HCT116 (cell line): ENCODE data around the gene TSPEAR. TPM values are rescaled to one million over a fixed set of nuclear protein-coding genes. Genes with fewer than 3 reads are reported as not detected.

Source experiments
- ATAC-seq: fragments of 200-7000 bp; cut with Tn5 transposase; 2 replicates; pipeline ENCODE4 v1.9.1; 2020; ENCODE audit warnings: mild to moderate bottlenecking, moderate library complexity
- BruUV-seq: library from RNA; stranded (reverse); fragments of 400-500 nt; replicated peaks from 2 replicates; lab custom pipeline; 2021; lab: Mats Ljungman, UMichigan
- CTCF ChIA-PET: fragments of 300-600 bp; sonication (Branson Sonifier 250); formaldehyde crosslinking; loops from one replicate; lab custom pipeline; 2021; ENCODE audit warnings: antibody characterized with exemption; lab: Charles Lee
- POLR2A ChIA-PET: fragments of 300-600, 350-600 bp; sonication (Branson Sonifier 250); formaldehyde crosslinking; loops from one replicate; lab custom pipeline; 2021; ENCODE audit warnings: antibody characterized with exemption; lab: Charles Lee
- RAD21 ChIA-PET, 2 experiments: fragments of 300-600 bp; sonication (Branson Sonifier 250); formaldehyde crosslinking; loops; one replicate each; lab custom pipeline; 2023; ENCODE audit warnings: low total read pairs in 2 of 2; ENCODE audit not compliant: uncharacterized antibody in 2 of 2, unreplicated experiment in 2 of 2, low non-redundant PET in 1 of 2; lab: Charles Lee
- DNase-seq: peaks from one replicate; pipeline ENCODE4 v3.0.0-alpha.2; 2010; ENCODE audit warnings: low read depth, low spot score
- H2AFZ ChIP-seq: fragments of 200-600 bp; shearing (Covaris generic), sonication (generic); 2 replicates; pipeline ENCODE4 v1.6.1; 2017; ENCODE audit warnings: low read depth, mixed run types, mixed read lengths, antibody characterized with exemption, low read length; ENCODE audit not compliant: poor library complexity, severe bottlenecking
- H3K27ac ChIP-seq: 2 replicates; pipeline ENCODE4 v1.5.1; 2012; ENCODE audit warnings: low read depth, low read length
- H3K27me3 ChIP-seq: fragments of 200-600 bp; sonication (generic); 2 replicates; pipeline ENCODE4 v1.6.1; 2016; ENCODE audit warnings: mixed run types, low read length, mixed read lengths; ENCODE audit not compliant: insufficient read depth
- H3K36me3 ChIP-seq, 2 experiments: fragments of 200-500 bp in 1 of 2; fragments of 200-600 bp in 1 of 2; sonication (Bioruptor generic) in 1 of 2; sonication (generic) in 1 of 2; 2 replicates each; pipeline versions ENCODE4 v1.5.1 to v1.6.1; 2014 to 2016; ENCODE audit warnings: low read length in 2 of 2, inconsistent platforms in 1 of 2, mixed read lengths in 1 of 2, mixed run types in 1 of 2; ENCODE audit not compliant: insufficient read depth in 2 of 2, control insufficient read depth in 1 of 2
- H3K4me1 ChIP-seq, 2 experiments: fragments of 200-600 bp in 1 of 2; sonication (generic) in 1 of 2; 2 replicates each; pipeline versions ENCODE4 v1.5.1 to v1.6.1; 2012 to 2017; ENCODE audit warnings: low read length in 2 of 2, inconsistent platforms in 1 of 2, mild to moderate bottlenecking in 1 of 2, mixed read lengths in 1 of 2, mixed run types in 1 of 2, moderate library complexity in 1 of 2; ENCODE audit not compliant: insufficient read depth in 2 of 2, control insufficient read depth in 1 of 2
- H3K4me2 ChIP-seq: fragments of 200-600 bp; sonication (generic); 2 replicates; pipeline ENCODE4 v1.6.1; 2017; ENCODE audit warnings: mixed run types, low read length, mixed read lengths
- H3K4me3 ChIP-seq, 2 experiments: fragments of 200-600 bp in 1 of 2; sonication (generic) in 1 of 2; replicated peaks in 1 of 2; 2 replicates each; pipeline ENCODE4 v1.5.1; 2011 to 2016; ENCODE audit warnings: low read length in 2 of 2, control low read depth in 1 of 2, low read depth in 1 of 2, mild to moderate bottlenecking in 1 of 2, mixed read lengths in 1 of 2, mixed run types in 1 of 2
- H3K79me2 ChIP-seq: fragments of 200-600 bp; sonication (generic); 2 replicates; pipeline ENCODE4 v1.6.1; 2017; ENCODE audit warnings: mild to moderate bottlenecking, mixed run types, low read length, moderate library complexity, mixed read lengths; ENCODE audit not compliant: insufficient read depth
- H3K9ac ChIP-seq: fragments of 200-600 bp; sonication (generic); 2 replicates; pipeline ENCODE4 v1.6.1; 2016; ENCODE audit warnings: low read length, mixed read lengths
- H3K9me2 ChIP-seq: fragments of 200-600 bp; sonication (generic), shearing (Covaris generic); 2 replicates; pipeline ENCODE4 v1.6.1; 2017; ENCODE audit warnings: mixed run types, mild to moderate bottlenecking, moderate library complexity; ENCODE audit not compliant: insufficient read depth
- H3K9me3 ChIP-seq, 2 experiments: fragments of 200-500 bp in 1 of 2; fragments of 200-600 bp in 1 of 2; sonication (Bioruptor generic) in 1 of 2; sonication (generic) in 1 of 2; 2 replicates each; pipeline ENCODE4 v1.6.1; 2014 to 2017; ENCODE audit warnings: low read length in 2 of 2, mixed read lengths in 2 of 2, inconsistent platforms in 1 of 2, low read depth in 1 of 2, mild to moderate bottlenecking in 1 of 2, mixed run types in 1 of 2, moderate library complexity in 1 of 2; ENCODE audit not compliant: control insufficient read depth in 1 of 2, insufficient read depth in 1 of 2
- H4K20me1 ChIP-seq: fragments of 200-600 bp; sonication (generic), shearing (Covaris generic); 2 replicates; pipeline ENCODE4 v1.6.1; 2017; ENCODE audit warnings: mixed run types, mild to moderate bottlenecking, moderate library complexity; ENCODE audit not compliant: insufficient read depth
- CBX3 ChIP-seq: IDR thresholded peaks from 2 replicates; pipeline ENCODE4 v1.6.1; 2012; ENCODE audit warnings: low read depth
- CEBPB ChIP-seq: IDR thresholded peaks from 2 replicates; pipeline ENCODE4 v1.6.1; 2012; ENCODE audit warnings: low read depth
- EGR1 ChIP-seq: IDR thresholded peaks from 2 replicates; pipeline ENCODE4 v1.6.1; 2012; ENCODE audit warnings: low read depth
- ELF1 ChIP-seq: IDR thresholded peaks from 2 replicates; pipeline ENCODE4 v1.6.1; 2012; ENCODE audit warnings: low read depth, borderline replicate concordance
- EZH2 ChIP-seq: fragments of 200-600 bp; sonication (generic); IDR thresholded peaks from 2 replicates; pipeline ENCODE4 v1.6.1; 2017; ENCODE audit warnings: antibody characterized with exemption, mixed run types
- EZH2phosphoT487 ChIP-seq: fragments of 200-600 bp; IDR thresholded peaks from 2 replicates; pipeline ENCODE4 v1.6.1; 2018; ENCODE audit warnings: antibody characterized with exemption, borderline replicate concordance
- JUND ChIP-seq: IDR thresholded peaks from 2 replicates; pipeline ENCODE4 v1.6.1; 2012
- POLR2A ChIP-seq: IDR thresholded peaks from 2 replicates; pipeline ENCODE4 v1.7.0; 2011; ENCODE audit warnings: borderline replicate concordance; ENCODE audit not compliant: insufficient read depth, insufficient read length; ENCODE audit errors: extremely low read depth
- RAD21 ChIP-seq: IDR thresholded peaks from 2 replicates; pipeline ENCODE4 v1.6.1; 2012; ENCODE audit warnings: low read depth, mild to moderate bottlenecking
- SIN3A ChIP-seq: IDR thresholded peaks from 2 replicates; pipeline ENCODE4 v1.6.1; 2012; ENCODE audit warnings: low read depth
- SP1 ChIP-seq: IDR thresholded peaks from 2 replicates; pipeline ENCODE4 v1.6.1; 2012; ENCODE audit warnings: low read depth
- SRF ChIP-seq: IDR thresholded peaks from 2 replicates; pipeline ENCODE4 v1.6.1; 2012; ENCODE audit warnings: low read depth
- TCF7L2 ChIP-seq: IDR thresholded peaks from 2 replicates; pipeline ENCODE4 v1.7.0; 2011; ENCODE audit warnings: borderline replicate concordance, inconsistent platforms; ENCODE audit not compliant: insufficient read depth, insufficient read length; ENCODE audit errors: extremely low read depth
- YY1 ChIP-seq: IDR thresholded peaks from 2 replicates; pipeline ENCODE4 v1.6.1; 2011; ENCODE audit warnings: low read length, low read depth, moderate library complexity, mild to moderate bottlenecking; ENCODE audit not compliant: insufficient replicate concordance; ENCODE audit errors: extremely low read depth
- ZFX ChIP-seq: fragments of 450-650 bp; IDR thresholded peaks from 2 replicates; pipeline ENCODE4 v1.6.1; 2017
- ZNF274 ChIP-seq: fragments of 200-500 bp; sonication (Bioruptor generic); IDR thresholded peaks from 2 replicates; pipeline ENCODE4 v1.6.1; 2014; ENCODE audit warnings: mild to moderate bottlenecking, low read depth, low read length, inconsistent platforms
- intact Hi-C: fragments of 100-400 bp; cut with micrococcal nuclease; formaldehyde crosslinking; loops from 2 replicates; pipeline ENCODE4 v1.10.0; 2022
- total RNA-seq: library from RNA; stranded (reverse); gene quantifications from one replicate; pipeline ENCODE4 v1.2.1, GENCODE V29; 2021; ENCODE audit not compliant: unreplicated experiment
- TF ChIP-seq, protein P1 (sequence below), 3 experiments: fragments of 200-600 bp in 1 of 3; sonication (generic) in 1 of 3; IDR thresholded peaks in 2 of 3; conservative IDR thresholded peaks in 1 of 3; 2 replicates each; pipeline ENCODE4 v1.5.1; 2012 to 2017; ENCODE audit warnings: low read depth in 2 of 3, low read length in 2 of 3, antibody characterized with exemption in 1 of 3, borderline replicate concordance in 1 of 3, control low read depth in 1 of 3, mild to moderate bottlenecking in 1 of 3, mixed read lengths in 1 of 3, mixed run types in 1 of 3, moderate library complexity in 1 of 3; ENCODE audit not compliant: insufficient read depth in 1 of 3
- TF ChIP-seq, protein P2 (sequence below): IDR thresholded peaks from 2 replicates; pipeline ENCODE4 v1.6.1; 2012
- TF ChIP-seq, protein P3 (sequence below): IDR thresholded peaks from 2 replicates; pipeline ENCODE4 v1.6.1; 2012
- TF ChIP-seq, protein P4 (sequence below): IDR thresholded peaks from 2 replicates; pipeline ENCODE4 v1.6.1; 2011; ENCODE audit warnings: mild to moderate bottlenecking, low read length, moderate library complexity; ENCODE audit not compliant: insufficient replicate concordance; ENCODE audit errors: extremely low read depth

TSPEAR gene
- total RNA-seq, 1 experiment from 2014 or later, result not detected

DNA sequence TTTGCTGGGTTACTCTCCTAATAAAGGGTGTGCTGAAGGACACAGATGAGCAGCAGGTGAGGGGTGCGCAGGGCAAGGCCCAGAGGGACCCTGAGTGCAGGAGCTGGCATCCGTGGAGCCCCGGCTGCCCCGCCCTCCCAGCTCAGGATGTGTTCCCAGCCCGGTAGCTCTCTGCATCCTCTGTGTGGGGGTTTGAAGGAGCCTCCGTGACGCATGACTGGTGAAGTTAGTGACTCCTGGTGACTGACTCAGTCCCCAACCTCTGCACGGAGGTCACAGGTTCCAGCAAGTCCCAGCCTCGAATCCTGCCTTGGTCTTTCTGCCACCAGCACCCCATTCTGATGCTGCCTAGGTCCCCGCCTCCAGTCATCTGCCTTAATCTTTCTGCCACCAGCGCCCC is 21.6 kb upstream of the TSPEAR start:
- Histone ChIP-seq H4K20me1 (no peaks in the 10 kb centered on the region), H3K27ac (no peak overlapping the region), H3K27me3 (no peaks in the 10 kb centered on the region), H3K4me3 (no peak overlapping the region), H3K4me1 (no peaks in the 10 kb centered on the region), H3K9me2 (no peaks in the 10 kb centered on the region), H3K4me2 (no peak overlapping the region), H3K9ac (no peak overlapping the region), H2AFZ (no peak overlapping the region), H3K9me3 (no peaks in the 10 kb centered on the region), H3K36me3 (no peaks in the 10 kb centered on the region), H3K79me2 (no peaks in the 10 kb centered on the region)
- no TSS peak for BruUV-seq
- CTCF ChIA-PET, result no interaction called here
- no peak for DNase-seq
- TF ChIP-seq ZFX (no peak), ELF1 (no peak), YY1 (no peak), POLR2A (no peak), TCF7L2 (no peak), CBX3 (no peak), EGR1 (no peak), SIN3A (no peak), EZH2phosphoT487 (no peak), JUND (no peak), EZH2 (no peak), CEBPB (no peak), RAD21 (no peak), SRF (no peak), ZNF274 (no peak), SP1 (no peak)
- TF ChIP-seq, protein P1, sequence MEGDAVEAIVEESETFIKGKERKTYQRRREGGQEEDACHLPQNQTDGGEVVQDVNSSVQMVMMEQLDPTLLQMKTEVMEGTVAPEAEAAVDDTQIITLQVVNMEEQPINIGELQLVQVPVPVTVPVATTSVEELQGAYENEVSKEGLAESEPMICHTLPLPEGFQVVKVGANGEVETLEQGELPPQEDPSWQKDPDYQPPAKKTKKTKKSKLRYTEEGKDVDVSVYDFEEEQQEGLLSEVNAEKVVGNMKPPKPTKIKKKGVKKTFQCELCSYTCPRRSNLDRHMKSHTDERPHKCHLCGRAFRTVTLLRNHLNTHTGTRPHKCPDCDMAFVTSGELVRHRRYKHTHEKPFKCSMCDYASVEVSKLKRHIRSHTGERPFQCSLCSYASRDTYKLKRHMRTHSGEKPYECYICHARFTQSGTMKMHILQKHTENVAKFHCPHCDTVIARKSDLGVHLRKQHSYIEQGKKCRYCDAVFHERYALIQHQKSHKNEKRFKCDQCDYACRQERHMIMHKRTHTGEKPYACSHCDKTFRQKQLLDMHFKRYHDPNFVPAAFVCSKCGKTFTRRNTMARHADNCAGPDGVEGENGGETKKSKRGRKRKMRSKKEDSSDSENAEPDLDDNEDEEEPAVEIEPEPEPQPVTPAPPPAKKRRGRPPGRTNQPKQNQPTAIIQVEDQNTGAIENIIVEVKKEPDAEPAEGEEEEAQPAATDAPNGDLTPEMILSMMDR (IDR thresholded peaks at IDR 0.05 in 2 of 3, conservative IDR thresholded peaks at IDR 0.05 in 1 of 3; ENCODE audit: borderline replicate concordance in 1 of 3, insufficient read depth in 1 of 3, low read depth in 2 of 3, low read length in 2 of 3), result no peak
- TF ChIP-seq, protein P2, sequence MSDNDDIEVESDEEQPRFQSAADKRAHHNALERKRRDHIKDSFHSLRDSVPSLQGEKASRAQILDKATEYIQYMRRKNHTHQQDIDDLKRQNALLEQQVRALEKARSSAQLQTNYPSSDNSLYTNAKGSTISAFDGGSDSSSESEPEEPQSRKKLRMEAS, result no peak
- TF ChIP-seq, protein P3, sequence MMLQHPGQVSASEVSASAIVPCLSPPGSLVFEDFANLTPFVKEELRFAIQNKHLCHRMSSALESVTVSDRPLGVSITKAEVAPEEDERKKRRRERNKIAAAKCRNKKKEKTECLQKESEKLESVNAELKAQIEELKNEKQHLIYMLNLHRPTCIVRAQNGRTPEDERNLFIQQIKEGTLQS, result no peak
- TF ChIP-seq, protein P4, sequence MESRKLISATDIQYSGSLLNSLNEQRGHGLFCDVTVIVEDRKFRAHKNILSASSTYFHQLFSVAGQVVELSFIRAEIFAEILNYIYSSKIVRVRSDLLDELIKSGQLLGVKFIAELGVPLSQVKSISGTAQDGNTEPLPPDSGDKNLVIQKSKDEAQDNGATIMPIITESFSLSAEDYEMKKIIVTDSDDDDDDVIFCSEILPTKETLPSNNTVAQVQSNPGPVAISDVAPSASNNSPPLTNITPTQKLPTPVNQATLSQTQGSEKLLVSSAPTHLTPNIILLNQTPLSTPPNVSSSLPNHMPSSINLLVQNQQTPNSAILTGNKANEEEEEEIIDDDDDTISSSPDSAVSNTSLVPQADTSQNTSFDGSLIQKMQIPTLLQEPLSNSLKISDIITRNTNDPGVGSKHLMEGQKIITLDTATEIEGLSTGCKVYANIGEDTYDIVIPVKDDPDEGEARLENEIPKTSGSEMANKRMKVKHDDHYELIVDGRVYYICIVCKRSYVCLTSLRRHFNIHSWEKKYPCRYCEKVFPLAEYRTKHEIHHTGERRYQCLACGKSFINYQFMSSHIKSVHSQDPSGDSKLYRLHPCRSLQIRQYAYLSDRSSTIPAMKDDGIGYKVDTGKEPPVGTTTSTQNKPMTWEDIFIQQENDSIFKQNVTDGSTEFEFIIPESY, result no peak
- POLR2A ChIA-PET, result no interaction called here
- RAD21 ChIA-PET, result no interaction called here
- no peak for ATAC-seq
- intact Hi-C loops, result no loop called here
